ENCODE data around the gene RCN1.

DNA sequence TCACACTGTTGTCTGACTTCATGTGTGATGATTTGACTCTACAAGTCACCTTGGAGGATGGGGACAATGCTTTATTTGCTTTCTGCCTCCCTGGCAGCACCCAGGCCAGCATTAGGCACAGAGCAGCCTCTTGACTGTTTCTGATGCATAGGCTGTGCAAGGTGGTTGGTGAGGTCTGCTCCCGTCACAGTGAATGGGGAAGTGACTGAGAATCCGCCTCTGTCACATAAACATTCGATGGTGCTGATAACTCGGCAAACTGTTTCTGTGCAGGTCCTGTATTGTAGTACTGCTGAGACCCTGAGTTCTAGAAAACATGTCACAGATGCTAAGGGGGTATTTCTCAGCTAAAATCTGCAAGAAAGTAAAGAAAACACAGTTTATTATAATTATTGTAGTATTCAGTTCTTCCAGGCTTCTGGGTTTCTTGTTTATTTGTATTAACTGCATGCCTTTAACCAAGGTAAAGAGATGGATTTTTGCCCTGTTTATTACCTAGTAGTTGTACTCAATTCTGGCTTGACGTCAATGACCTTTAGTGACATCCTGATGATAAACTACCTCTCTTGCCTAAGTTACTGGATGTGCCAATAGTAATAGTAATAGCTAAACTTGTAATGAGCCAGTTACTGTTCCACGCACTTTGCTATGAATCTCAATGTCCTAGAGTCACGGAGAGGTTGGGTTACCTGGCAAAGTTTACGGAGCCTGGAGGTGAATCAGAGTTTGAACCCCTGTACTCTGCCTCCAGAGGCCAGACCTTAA lies 24.8 kb upstream of the RCN1 start:
- TF ChIP-seq TCF7L2 (IDR thresholded peaks at IDR 0.05; ENCODE audit: borderline replicate concordance, extremely low read depth, insufficient read depth, insufficient read length): no peak
- no peak for TF ChIP-seq POLR2A (IDR thresholded peaks at IDR 0.05; ENCODE audit: borderline replicate concordance, extremely low read depth, insufficient read depth, insufficient read length)
- no peak for TF ChIP-seq CTCF (IDR thresholded peaks at IDR 0.05 in 2 of 3, conservative IDR thresholded peaks at IDR 0.05 in 1 of 3; ENCODE audit: borderline replicate concordance in 1 of 3, insufficient read depth in 1 of 3, low read depth in 2 of 3, low read length in 2 of 3)
- TF ChIP-seq EZH2phosphoT487 (IDR thresholded peaks at IDR 0.05; ENCODE audit: borderline replicate concordance): no peak
- no peak for TF ChIP-seq CEBPB (IDR thresholded peaks at IDR 0.05; ENCODE audit: low read depth)
